SK-N-SH (cell line): ENCODE data around the gene TEX30.

ENCODE experiments used
- CHD2 ChIP-seq: fragments of 150-350 bp; IDR thresholded peaks from 2 replicates; pipeline ENCODE4 v1.6.1; 2018; ENCODE audit warnings: low read length; ENCODE audit not compliant: partially characterized antibody
- EP300 ChIP-seq, 2 experiments: IDR thresholded peaks; 2 replicates each; pipeline versions ENCODE4 v1.4.0 to v1.6.1; 2012; ENCODE audit warnings: borderline replicate concordance in 1 of 2, low read depth in 1 of 2, low read length in 1 of 2
- GABPA ChIP-seq: IDR thresholded peaks from 2 replicates; pipeline ENCODE4 v1.4.0; 2012; ENCODE audit warnings: low read depth, mild to moderate bottlenecking
- NFIC ChIP-seq: IDR thresholded peaks from 2 replicates; pipeline ENCODE4 v1.4.0; 2012; ENCODE audit warnings: borderline replicate concordance
- NRF1 ChIP-seq: IDR thresholded peaks from 2 replicates; pipeline ENCODE4 v1.6.1; 2012; ENCODE audit warnings: low read depth, mild to moderate bottlenecking, low read length
- POLR2AphosphoS5 ChIP-seq: IDR thresholded peaks from 2 replicates; pipeline ENCODE4 v1.6.1; 2012; ENCODE audit warnings: low read depth, low read length
- RAD21 ChIP-seq: IDR thresholded peaks from 2 replicates; pipeline ENCODE4 v1.6.1; 2012; ENCODE audit warnings: mild to moderate bottlenecking, low read length
- RFX5 ChIP-seq: IDR thresholded peaks from 2 replicates; pipeline ENCODE4 v1.6.1; 2012; ENCODE audit warnings: mild to moderate bottlenecking, improper control_type of control experiment, low read length
- SIN3A ChIP-seq: IDR thresholded peaks from 2 replicates; pipeline ENCODE4 v1.6.1; 2012; ENCODE audit warnings: low read depth, mild to moderate bottlenecking, low read length, moderate library complexity, borderline replicate concordance
- USF2 ChIP-seq: fragments of 150-350 bp; IDR thresholded peaks from 2 replicates; pipeline ENCODE4 v1.6.1; 2017; ENCODE audit warnings: antibody characterized with exemption, low read length, low read depth, borderline replicate concordance
- YY1 ChIP-seq: IDR thresholded peaks from 2 replicates; pipeline ENCODE4 v1.4.0; 2012; ENCODE audit warnings: low read depth, mild to moderate bottlenecking
- TF ChIP-seq, protein P1 (sequence below): fragments of 200-600 bp; sonication (generic); IDR thresholded peaks from 2 replicates; pipeline ENCODE4 v1.6.1; 2017; ENCODE audit warnings: antibody characterized with exemption, mild to moderate bottlenecking, moderate library complexity

DNA sequence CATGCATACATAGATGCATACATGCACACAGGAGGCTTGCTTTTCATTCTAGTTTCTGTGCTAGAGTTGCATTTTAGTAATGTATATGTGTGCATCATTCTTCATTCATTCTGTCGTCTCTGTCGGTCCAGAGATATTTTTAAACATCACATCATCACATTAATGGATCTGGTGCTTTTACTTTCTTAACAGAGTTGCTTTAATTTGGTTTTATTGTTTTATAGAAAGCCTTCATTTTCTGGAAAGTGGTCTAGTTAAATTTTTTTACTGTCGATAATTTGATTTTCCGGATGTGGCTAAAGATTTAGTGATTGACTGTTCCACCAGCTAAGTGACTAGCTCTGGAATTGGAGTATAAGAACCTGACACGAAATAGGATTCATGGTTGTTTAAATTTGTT is 42.2 kb upstream of the TEX30 start:
- TF ChIP-seq RFX5 (no peak), RAD21 (no peak), NFIC (no peak), NRF1 (no peak), YY1 (no peak), SIN3A (no peak), USF2 (no peak), POLR2AphosphoS5 (no peak), GABPA (no peak), CHD2 (no peak), EP300 (IDR thresholded peaks at IDR 0.05; ENCODE audit: borderline replicate concordance in 1 of 2, low read depth in 1 of 2, low read length in 1 of 2) (no peak)
- TF ChIP-seq, protein P1, sequence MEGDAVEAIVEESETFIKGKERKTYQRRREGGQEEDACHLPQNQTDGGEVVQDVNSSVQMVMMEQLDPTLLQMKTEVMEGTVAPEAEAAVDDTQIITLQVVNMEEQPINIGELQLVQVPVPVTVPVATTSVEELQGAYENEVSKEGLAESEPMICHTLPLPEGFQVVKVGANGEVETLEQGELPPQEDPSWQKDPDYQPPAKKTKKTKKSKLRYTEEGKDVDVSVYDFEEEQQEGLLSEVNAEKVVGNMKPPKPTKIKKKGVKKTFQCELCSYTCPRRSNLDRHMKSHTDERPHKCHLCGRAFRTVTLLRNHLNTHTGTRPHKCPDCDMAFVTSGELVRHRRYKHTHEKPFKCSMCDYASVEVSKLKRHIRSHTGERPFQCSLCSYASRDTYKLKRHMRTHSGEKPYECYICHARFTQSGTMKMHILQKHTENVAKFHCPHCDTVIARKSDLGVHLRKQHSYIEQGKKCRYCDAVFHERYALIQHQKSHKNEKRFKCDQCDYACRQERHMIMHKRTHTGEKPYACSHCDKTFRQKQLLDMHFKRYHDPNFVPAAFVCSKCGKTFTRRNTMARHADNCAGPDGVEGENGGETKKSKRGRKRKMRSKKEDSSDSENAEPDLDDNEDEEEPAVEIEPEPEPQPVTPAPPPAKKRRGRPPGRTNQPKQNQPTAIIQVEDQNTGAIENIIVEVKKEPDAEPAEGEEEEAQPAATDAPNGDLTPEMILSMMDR = no peak
